Lung (tissue), 12 donors: Measurements from ENCODE around the gene FOXP2. TPM values are rescaled to one million over a fixed set of nuclear protein-coding genes. Genes with fewer than 3 reads are reported as not detected.
"Not testable (repeated sequence)": the region's sequence is repeated elsewhere in the genome, so short reads cannot be mapped to it uniquely, and the experiment has no call there.

Experiments used
- ATAC-seq: fragments of 200-7000 bp; cut with Tn5 transposase; one replicate; pipeline ENCODE4 v1.9.1; 2020; ENCODE audit warnings: moderate number of reproducible peaks; ENCODE audit not compliant: insufficient read depth, low FRiP score
- DNase-seq, 3 donors: peaks; one replicate each; pipeline ENCODE4 v3.0.0-alpha.2; 2013 to 2017
- H3K27ac ChIP-seq, 2 donors: one replicate each; pipeline ENCODE4 v1.5.1; 2013; ENCODE audit warnings: mild to moderate bottlenecking in 2 of 2, moderate library complexity in 2 of 2, control low read depth in 1 of 2, inconsistent platforms in 1 of 2, low read depth in 1 of 2, low read length in 1 of 2
- H3K27me3 ChIP-seq, 3 donors: one replicate each; pipeline ENCODE4 v1.5.1; 2013; ENCODE audit warnings: low read length in 2 of 3; ENCODE audit not compliant: control insufficient read depth in 3 of 3, insufficient read depth in 3 of 3
- H3K36me3 ChIP-seq, 4 donors: one replicate each; pipeline ENCODE4 v1.5.1; 2013; ENCODE audit warnings: low read length in 4 of 4, mild to moderate bottlenecking in 1 of 4, moderate library complexity in 1 of 4; ENCODE audit not compliant: control insufficient read depth in 4 of 4, insufficient read depth in 4 of 4
- H3K4me1 ChIP-seq, 5 donors: one replicate each; pipeline ENCODE4 v1.5.1; 2013; ENCODE audit warnings: low read length in 5 of 5, mild to moderate bottlenecking in 2 of 5, moderate library complexity in 1 of 5; ENCODE audit not compliant: control insufficient read depth in 5 of 5, insufficient read depth in 5 of 5
- H3K4me3 ChIP-seq: one replicate; pipeline ENCODE4 v1.5.1; 2013; ENCODE audit warnings: mild to moderate bottlenecking, control low read depth, moderate library complexity
- H3K9ac ChIP-seq, 2 donors: one replicate each; pipeline ENCODE4 v1.5.1; 2013; ENCODE audit warnings: low read length in 2 of 2, control low read depth in 1 of 2; ENCODE audit not compliant: insufficient read depth in 1 of 2
- H3K9me3 ChIP-seq, 4 donors: one replicate each; pipeline ENCODE4 v1.5.1; 2013; ENCODE audit warnings: low read length in 3 of 4, mild to moderate bottlenecking in 1 of 4, moderate library complexity in 1 of 4; ENCODE audit not compliant: control insufficient read depth in 4 of 4, insufficient read depth in 3 of 4
- CTCF ChIP-seq: IDR thresholded peaks from 2 replicates; pipeline ENCODE4 v1.5.1; 2012; ENCODE audit warnings: mild to moderate bottlenecking; ENCODE audit errors: control extremely low read depth, extremely low read depth
- WGBS, 2 donors: extraction: QIAGEN DNeasy Blood & Tissue Kit; methylation state at CpG; one replicate each; pipeline ENCODE4 v1.1.7; 2013; 5-methylcytosine and 5-hydroxymethylcytosine counted together
- polyA plus RNA-seq, 2 donors: library from polyadenylated mRNA; stranded (reverse); fragments of 200-250 nt; gene quantifications; one replicate each; pipeline ENCODE4 v1.2.1, GENCODE V29; 2013
- total RNA-seq, 2 donors: library from RNA; depleted of rRNA in 1 of 2; stranded (reverse); fragments of >200 nt in 1 of 2; gene quantifications; one replicate each; pipeline ENCODE4 v1.2.1, GENCODE V29; 2014 to 2021
- donor health status: control.
- donor health status: control.
- donor health status: Bipolar disorder and iron deficiency.
- donor health status: healthy.
- donor health status: DM: yes; HTN: yes; CAD: no.

The FOXP2 gene
- total and polyA plus RNA-seq, 4 donors: 0.93 to 49.3 (median 5.0) TPM

GRCh38 chr7:114369294-114369693 is 45.3 kb upstream of the FOXP2 start:
- H3K27me3 ChIP-seq: no peaks in the 10 kb centered on the region
- ATAC-seq: no peak
- no peak overlapping the region for H3K27ac ChIP-seq
- no peaks in the 10 kb centered on the region for H3K4me1 ChIP-seq
- H3K9me3 ChIP-seq: no peaks in the 10 kb centered on the region
- DNase-seq: no peak
- H3K4me3 ChIP-seq: no peak overlapping the region
- no peak overlapping the region for H3K9ac ChIP-seq
- H3K36me3 ChIP-seq: no peaks in the 10 kb centered on the region
- 92 to 94% methylated on average over 2 of the region's 2 CpGs for WGBS, 2 donors
- no peak for TF ChIP-seq CTCF

- Histone ChIP-seq H3K27me3 (no peaks in the 10 kb centered on the region), H3K27ac (no peak overlapping the region), H3K9ac (no peak overlapping the region), H3K36me3 (no peaks in the 10 kb centered on the region), H3K9me3 (no peaks in the 10 kb centered on the region), H3K4me1 (no peaks in the 10 kb centered on the region), H3K4me3 (no peak overlapping the region)
- no peak for TF ChIP-seq CTCF
- no peak for DNase-seq
- no peak for ATAC-seq
- 80 to 86% methylated on average over 5 of the region's 5 CpGs for WGBS, 2 donors
Measured at GRCh38 chr7:114372619-114373018, 42.0 kb upstream of the FOXP2 start.

GRCh38 chr7:114375907-114376306 is 38.7 kb upstream of the FOXP2 start:
- H3K27me3 ChIP-seq: no peaks in the 10 kb centered on the region
- DNase-seq (no peak), ATAC-seq (no peak)
- H3K36me3 ChIP-seq: no peaks in the 10 kb centered on the region
- no peak overlapping the region for H3K9ac ChIP-seq
- no peaks in the 10 kb centered on the region for H3K9me3 ChIP-seq
- H3K4me1 ChIP-seq: no peaks in the 10 kb centered on the region
- H3K4me3 ChIP-seq: no peak overlapping the region
- no peak for TF ChIP-seq CTCF
- no peak overlapping the region for H3K27ac ChIP-seq

GRCh38 chr7:114383946-114384345 is 30.7 kb upstream of the FOXP2 start:
- H3K4me1 ChIP-seq, H3K9ac ChIP-seq, H3K9me3 ChIP-seq, H3K36me3 ChIP-seq, ATAC-seq, H3K4me3 ChIP-seq, H3K27ac ChIP-seq, H3K27me3 ChIP-seq, DNase-seq: not testable (repeated sequence)
- WGBS, 2 donors: 91 to 94% methylated on average over 7 of the region's 7 CpGs

- DNase-seq, H3K4me1 ChIP-seq, H3K27me3 ChIP-seq, ATAC-seq, H3K4me3 ChIP-seq, H3K27ac ChIP-seq, H3K9ac ChIP-seq, H3K36me3 ChIP-seq, H3K9me3 ChIP-seq: not testable (repeated sequence)
- WGBS, 2 donors: 85 to 88% methylated on average over 3 of the region's 3 CpGs
Measured at GRCh38 chr7:114384346-114384745, 30.3 kb upstream of the FOXP2 start.
